CD4-positive, alpha-beta T cell (primary cell): ENCODE results near the gene BLTP3A. TPM values are rescaled to one million over a fixed set of nuclear protein-coding genes. Genes with fewer than 3 reads are reported as not detected.

Experiments used
- ATAC-seq: fragments of 200-7000 bp; cut with Tn5 transposase; one replicate; pipeline ENCODE4 v1.10.0; 2022; ENCODE audit warnings: mild to moderate bottlenecking; ENCODE audit not compliant: poor library complexity
- CTCF ChIA-PET: fragments of 350-600 bp; sonication (Branson Sonifier 250); formaldehyde crosslinking; loops from one replicate; lab custom pipeline; 2021; ENCODE audit warnings: antibody characterized with exemption, inconsistent platforms; lab: Charles Lee
- POLR2A ChIA-PET: fragments of 350-600 bp; sonication (Branson Sonifier 250); formaldehyde crosslinking; loops from one replicate; lab custom pipeline; 2021; ENCODE audit warnings: antibody characterized with exemption, inconsistent platforms; lab: Charles Lee
- DNase-seq, 14 experiments: peaks; one replicate each; pipeline ENCODE4 v3.0.0-alpha.2; 2013 to 2020; ENCODE audit warnings: mixed read lengths in 2 of 14
- H3K27ac ChIP-seq, 2 donors: one replicate each; pipeline versions ENCODE4 v1.5.1 to v1.7.0; 2013; ENCODE audit warnings: low read length in 2 of 2, low read depth in 1 of 2, mild to moderate bottlenecking in 1 of 2
- H3K27me3 ChIP-seq, 2 experiments: 1 replicate in 1 of 2; 2 replicates in 1 of 2; pipeline versions ENCODE4 v1.6.1 to v1.7.0; 2013; ENCODE audit warnings: low read length in 2 of 2, control low read depth in 1 of 2, mild to moderate bottlenecking in 1 of 2, moderate library complexity in 1 of 2; ENCODE audit not compliant: insufficient read depth in 2 of 2, control insufficient read depth in 1 of 2
- H3K36me3 ChIP-seq: one replicate; pipeline ENCODE4 v1.6.1; 2013; ENCODE audit warnings: low read length, control low read depth; ENCODE audit not compliant: insufficient read depth
- H3K4me1 ChIP-seq: one replicate; pipeline ENCODE4 v1.6.1; 2013; ENCODE audit warnings: low read length, control low read depth; ENCODE audit not compliant: insufficient read depth
- H3K4me3 ChIP-seq: one replicate; pipeline ENCODE4 v1.5.1; 2013; ENCODE audit warnings: mild to moderate bottlenecking, low read length, moderate library complexity
- H3K9me3 ChIP-seq, 2 experiments: 1 replicate in 1 of 2; 2 replicates in 1 of 2; pipeline versions ENCODE4 v1.6.1 to v1.7.0; 2013; ENCODE audit warnings: low read length in 2 of 2, mild to moderate bottlenecking in 2 of 2, control low read depth in 1 of 2, moderate library complexity in 1 of 2; ENCODE audit not compliant: control insufficient read depth in 1 of 2, insufficient read depth in 1 of 2
- H3K27ac Mint-ChIP-seq: one replicate; pipeline ENCODE4 v1.8.0; 2020; ENCODE audit warnings: mixed read lengths
- H3K27me3 Mint-ChIP-seq: one replicate; pipeline ENCODE4 v1.8.0; 2021; ENCODE audit warnings: mixed read lengths
- H3K36me3 Mint-ChIP-seq: one replicate; pipeline ENCODE4 v1.8.0; 2021; ENCODE audit warnings: low read depth, mixed read lengths
- H3K4me1 Mint-ChIP-seq: one replicate; pipeline ENCODE4 v1.8.0; 2021; ENCODE audit warnings: low read depth, mixed read lengths
- H3K4me3 Mint-ChIP-seq: one replicate; pipeline ENCODE4 v1.8.0; 2020; ENCODE audit warnings: mild to moderate bottlenecking, mixed read lengths
- H3K9me3 Mint-ChIP-seq: one replicate; pipeline ENCODE4 v1.8.0; 2020; ENCODE audit warnings: mixed read lengths
- intact Hi-C, 2 experiments: fragments of 100-400 bp; cut with DNase I in 1 of 2; cut with micrococcal nuclease in 1 of 2; formaldehyde crosslinking; loops; one replicate each; pipeline versions ENCODE4 v1.15.1 to v1.9.0; 2023 to 2025; cut with DNase I, micrococcal nuclease
- total RNA-seq, 174 experiments: library from RNA in 2 of 174; stranded (reverse) in 2 of 174; gene quantifications; one replicate each; pipeline ENCODE4 v1.2.3 and lab custom pipeline; 2021 to 2026
- TF ChIP-seq, protein P1 (sequence below): fragments of 200-600 bp; IDR thresholded peaks from one replicate; pipeline ENCODE4 v1.8.0; 2022; ENCODE audit warnings: antibody characterized with exemption, mild to moderate bottlenecking

The BLTP3A gene
- total RNA-seq, 2 experiments from 2014 or later, result 7.6 to 8.1 TPM

DNA sequence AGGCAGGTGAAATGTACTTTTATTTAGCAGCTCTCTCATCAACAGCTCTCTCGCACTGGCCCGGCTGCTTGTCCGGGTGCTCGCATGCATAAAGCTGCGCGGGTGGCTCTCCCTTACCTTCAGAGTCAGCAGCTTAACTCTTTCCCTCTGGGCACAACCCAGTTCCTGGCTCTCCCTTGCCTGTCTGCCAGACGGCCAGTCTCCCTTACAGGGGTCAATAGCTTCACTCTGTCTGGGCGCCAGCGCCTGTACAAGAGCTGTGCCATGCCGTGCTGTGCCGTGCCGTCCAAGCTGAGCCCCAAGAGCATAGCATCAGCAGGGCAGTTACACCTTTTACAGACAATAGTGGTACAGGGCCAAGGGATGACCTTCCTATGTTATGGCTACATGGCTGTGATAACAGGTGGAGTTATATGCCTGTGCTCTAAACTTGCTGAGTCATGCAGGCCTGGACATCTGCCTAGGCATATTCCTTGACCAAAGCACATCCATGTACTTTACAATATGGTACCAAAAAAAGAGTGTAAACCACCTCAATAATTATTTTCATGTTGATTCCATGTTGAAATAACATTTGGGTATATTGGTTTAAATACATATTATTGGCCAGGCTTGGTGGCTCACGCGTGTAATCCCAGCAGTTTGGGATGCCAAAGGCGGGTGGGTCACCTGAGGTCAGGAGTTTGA is 47.9 kb downstream of the BLTP3A start:
- no peaks in the 10 kb centered on the region for H3K4me1 ChIP-seq
- TF ChIP-seq, protein P1, sequence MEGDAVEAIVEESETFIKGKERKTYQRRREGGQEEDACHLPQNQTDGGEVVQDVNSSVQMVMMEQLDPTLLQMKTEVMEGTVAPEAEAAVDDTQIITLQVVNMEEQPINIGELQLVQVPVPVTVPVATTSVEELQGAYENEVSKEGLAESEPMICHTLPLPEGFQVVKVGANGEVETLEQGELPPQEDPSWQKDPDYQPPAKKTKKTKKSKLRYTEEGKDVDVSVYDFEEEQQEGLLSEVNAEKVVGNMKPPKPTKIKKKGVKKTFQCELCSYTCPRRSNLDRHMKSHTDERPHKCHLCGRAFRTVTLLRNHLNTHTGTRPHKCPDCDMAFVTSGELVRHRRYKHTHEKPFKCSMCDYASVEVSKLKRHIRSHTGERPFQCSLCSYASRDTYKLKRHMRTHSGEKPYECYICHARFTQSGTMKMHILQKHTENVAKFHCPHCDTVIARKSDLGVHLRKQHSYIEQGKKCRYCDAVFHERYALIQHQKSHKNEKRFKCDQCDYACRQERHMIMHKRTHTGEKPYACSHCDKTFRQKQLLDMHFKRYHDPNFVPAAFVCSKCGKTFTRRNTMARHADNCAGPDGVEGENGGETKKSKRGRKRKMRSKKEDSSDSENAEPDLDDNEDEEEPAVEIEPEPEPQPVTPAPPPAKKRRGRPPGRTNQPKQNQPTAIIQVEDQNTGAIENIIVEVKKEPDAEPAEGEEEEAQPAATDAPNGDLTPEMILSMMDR, result no peak
- CTCF ChIA-PET, result no interaction called here
- H3K4me1 Mint-ChIP-seq, result no peaks in the 10 kb centered on the region
- no peak overlapping the region for H3K27ac ChIP-seq
- H3K4me3 ChIP-seq, result no peak overlapping the region
- H3K4me3 Mint-ChIP-seq, result no peak overlapping the region
- H3K9me3 Mint-ChIP-seq, result no peaks in the 10 kb centered on the region
- H3K36me3 ChIP-seq, result peaks cover 20% of the 10 kb centered on the region
- POLR2A ChIA-PET, result no interaction called here
- no peaks in the 10 kb centered on the region for H3K27me3 Mint-ChIP-seq
- intact Hi-C loops, result no loop called here
- no peak overlapping the region for H3K27ac Mint-ChIP-seq
- peaks cover 60% of the 10 kb centered on the region for H3K36me3 Mint-ChIP-seq
- ATAC-seq, result no peak
- no peaks in the 10 kb centered on the region for H3K9me3 ChIP-seq
- DNase-seq, result no peak
- H3K27me3 ChIP-seq, result no peaks in the 10 kb centered on the region

Other genes starting within 250 kb of the BLTP3A start
- gene SPDEF, start 235.8 kb upstream of the BLTP3A start, total RNA-seq, result under 1 TPM; 0.17 to 0.36 TPM
- 10 to 100 TPM; 44.9 to 49.4 TPM for gene ILRUN, start 95.3 kb upstream of the BLTP3A start, total RNA-seq
- gene SNRPC, start 34.6 kb upstream of the BLTP3A start, total RNA-seq, result 10 to 100 TPM; 54.0 to 65.5 TPM
- 10 to 100 TPM; 31.5 to 38.1 TPM for gene TAF11, start 96.0 kb downstream of the BLTP3A start, total RNA-seq
- gene ANKS1A, start 97.2 kb downstream of the BLTP3A start, total RNA-seq, result 1 to 10 TPM; 6.4 to 6.9 TPM